ENCODE data around the gene COPG1. TPM values are rescaled to one million over a fixed set of nuclear protein-coding genes. Genes with fewer than 3 reads are reported as not detected.

COPG1 gene
- total RNA-seq, 1 donor from 2014 or later: 83.9 TPM

DNA sequence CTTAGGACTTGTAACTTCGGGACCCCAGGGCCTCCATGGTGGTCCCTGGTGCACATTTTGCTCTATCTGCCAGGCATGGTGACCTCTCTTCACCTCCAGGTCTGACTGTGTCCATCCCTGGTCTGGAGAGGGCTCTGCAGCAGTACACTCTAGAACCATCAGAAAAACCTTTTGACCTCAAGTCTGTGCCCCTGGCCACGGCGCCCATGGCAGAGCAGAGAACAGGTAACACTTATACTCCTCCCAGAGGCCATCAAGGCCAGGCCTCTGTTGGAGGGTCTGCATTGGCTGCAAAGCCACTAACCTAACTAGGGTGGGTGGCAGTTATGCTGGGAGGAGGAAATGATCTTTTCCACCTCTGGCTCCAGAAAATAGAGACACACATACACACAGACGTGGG is 19.0 kb downstream of the COPG1 start:
- DNase-seq (ENCODE audit: missing footprints) (no peak), ATAC-seq (no peak)
- intact Hi-C loops (cut with DNase I): no loop called here

- intact Hi-C loops (cut with DNase I): no loop called here
- ATAC-seq (no peak), DNase-seq (ENCODE audit: missing footprints) (no peak)
Observed at GRCh38 chr3:129271674-129272073, 22.3 kb downstream of the COPG1 start.

- intact Hi-C loops (cut with DNase I): no loop called here
- no peak for ATAC-seq
- DNase-seq (ENCODE audit: missing footprints): no peak
Observed at GRCh38 chr3:129276385-129276784, 27.0 kb downstream of the COPG1 start.

DNA sequence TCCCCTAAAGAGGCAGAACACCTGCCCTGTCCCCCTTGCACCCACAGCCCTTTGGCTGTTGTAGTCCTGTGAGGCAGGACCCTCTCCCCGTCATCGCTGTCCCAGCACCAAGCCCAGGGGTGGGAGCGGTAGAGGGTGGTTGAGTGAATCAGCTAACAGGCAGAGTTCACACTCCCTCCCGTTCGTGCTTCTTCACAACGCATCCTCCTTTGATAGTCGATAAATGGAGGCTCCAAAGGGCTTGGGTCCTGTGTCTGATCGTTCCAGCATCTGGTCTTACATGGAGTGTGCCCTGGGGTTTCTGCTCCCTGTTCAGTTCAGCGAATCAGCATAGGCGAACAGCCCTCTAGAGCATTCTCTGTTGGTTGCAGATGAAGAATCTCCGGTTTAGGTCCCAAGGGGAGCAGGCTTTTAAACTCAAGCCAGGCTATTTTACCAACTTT is 28.4 kb downstream of the COPG1 start:
- ATAC-seq: no peak
- DNase-seq (ENCODE audit: missing footprints): no peak
- intact Hi-C loops (cut with DNase I): loop anchor here (2.0 kb wide), 1 partner anchor 39 kb away; a partner anchor contains a TSS

DNA sequence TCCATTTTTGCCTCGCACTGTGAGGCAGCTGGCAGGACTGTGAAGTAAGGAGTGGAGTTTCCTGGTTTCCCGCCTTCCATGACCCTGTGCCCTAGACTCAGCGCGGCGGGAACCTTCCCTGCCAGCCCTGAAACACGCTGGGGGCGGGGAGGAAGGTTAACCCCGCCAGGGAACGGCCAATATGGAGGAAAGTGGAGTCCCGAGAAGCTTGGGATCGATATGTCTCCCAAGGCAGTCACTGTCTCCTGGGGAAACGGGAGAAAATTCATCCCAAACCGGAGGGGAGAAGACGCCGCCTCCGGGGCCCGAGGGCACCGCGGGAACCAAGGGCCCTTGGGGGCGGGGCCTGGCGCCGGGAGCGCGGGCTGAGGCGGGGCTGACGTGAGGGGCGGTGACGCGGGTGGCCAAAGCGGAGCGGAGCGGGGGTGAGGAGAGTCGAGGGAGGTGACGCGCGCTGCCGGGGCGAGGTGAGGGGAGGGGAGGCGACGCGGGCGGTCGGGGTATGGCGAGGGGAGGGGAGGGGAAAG is 29.1 kb downstream of the COPG1 start, which contains the start of gene HMCES:
Gene HMCES, plus strand, starts transcription at position 432 of the 527 bp plus-strand sequence. CDS start 863 bp downstream, outside the sequence.
- ATAC-seq: peak; percentile 98
- intact Hi-C loops (cut with DNase I): loop anchor here (2.0 kb wide), 1 partner anchor 38 kb away; a partner anchor contains a TSS
- DNase-seq (ENCODE audit: missing footprints): peak; percentile 96

DNA sequence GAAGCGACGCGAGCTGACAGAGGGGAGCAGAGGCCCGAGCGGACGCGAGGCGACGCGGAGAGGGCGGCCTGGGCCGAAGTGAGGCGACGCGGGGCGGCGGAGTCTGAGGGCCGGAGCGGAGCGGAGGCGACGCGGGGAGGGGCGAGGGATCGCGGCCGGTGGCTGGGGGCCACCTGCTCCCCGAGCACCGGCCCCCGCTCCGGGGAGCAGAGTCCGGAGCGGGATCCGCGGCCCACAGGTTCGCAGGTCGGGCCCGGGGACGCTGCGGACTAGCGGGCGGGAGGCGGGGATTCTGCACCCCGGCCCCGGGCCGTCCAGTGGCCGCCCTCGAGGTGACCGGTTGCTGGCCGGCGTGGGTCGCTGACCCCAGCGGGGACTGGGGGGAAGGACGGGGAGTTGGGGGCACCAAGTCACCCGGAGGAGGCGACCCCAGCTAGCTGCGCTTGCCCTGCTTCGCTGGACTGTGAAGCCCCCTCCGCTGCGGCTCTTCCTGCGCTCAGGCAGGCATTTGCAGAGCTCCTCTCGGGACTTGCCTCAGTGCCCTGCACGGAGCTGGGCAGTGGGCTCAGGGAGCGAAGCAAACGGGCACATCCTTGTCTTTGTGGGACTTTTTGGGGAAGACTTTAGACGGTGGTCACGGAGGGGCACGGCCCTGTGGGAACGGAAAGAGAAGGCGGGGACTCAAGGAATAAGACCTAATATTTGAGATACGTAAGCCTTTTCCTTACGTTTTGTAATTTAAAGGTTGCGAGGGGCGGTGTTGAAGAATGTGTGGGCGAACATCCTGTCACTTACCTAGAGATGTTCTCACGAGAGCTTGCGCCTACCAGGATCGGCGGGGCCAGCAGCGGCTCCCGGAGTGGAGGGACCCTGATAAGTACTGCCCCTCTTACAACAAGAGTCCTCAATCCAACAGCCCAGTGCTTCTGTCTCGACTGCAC is 29.8 kb downstream of the COPG1 start:
- peak; percentile 50 for ATAC-seq
- DNase-seq (ENCODE audit: missing footprints): peak; percentile 78
- intact Hi-C loops (cut with DNase I): loop anchor here (2.0 kb wide), 1 partner anchor 38 kb away; a partner anchor contains a TSS

DNA sequence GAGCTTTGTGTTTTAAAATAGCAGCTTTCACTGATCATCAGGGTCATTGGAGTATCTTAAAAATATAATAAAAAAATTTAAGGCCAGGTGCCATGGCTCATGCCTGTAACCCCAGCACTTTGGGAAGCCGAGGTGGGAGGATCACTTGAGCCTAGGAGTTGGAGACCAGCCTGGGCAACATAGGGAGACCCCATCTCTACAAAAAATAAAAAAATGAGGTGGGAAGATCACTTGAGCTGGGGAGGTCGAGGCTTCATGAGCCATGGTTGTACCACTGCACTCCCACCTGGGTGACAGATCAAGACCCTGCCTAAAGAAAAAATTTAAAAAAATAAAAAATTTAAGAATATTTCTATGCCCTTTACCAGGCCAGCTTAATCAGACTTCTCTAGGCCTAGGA is 30.8 kb downstream of the COPG1 start:
- no peak for ATAC-seq
- intact Hi-C loops (cut with DNase I): no loop called here
- DNase-seq (ENCODE audit: missing footprints): no peak

GRCh38 chr3:129281726-129282125 is 32.3 kb downstream of the COPG1 start:
- no peak for ATAC-seq
- DNase-seq (ENCODE audit: missing footprints): no peak
- intact Hi-C loops (cut with DNase I): no loop called here

GRCh38 chr3:129282727-129283327 is 33.4 kb downstream of the COPG1 start:
- DNase-seq (ENCODE audit: missing footprints): no peak
- ATAC-seq: no peak
- intact Hi-C loops (cut with DNase I): no loop called here

DNA sequence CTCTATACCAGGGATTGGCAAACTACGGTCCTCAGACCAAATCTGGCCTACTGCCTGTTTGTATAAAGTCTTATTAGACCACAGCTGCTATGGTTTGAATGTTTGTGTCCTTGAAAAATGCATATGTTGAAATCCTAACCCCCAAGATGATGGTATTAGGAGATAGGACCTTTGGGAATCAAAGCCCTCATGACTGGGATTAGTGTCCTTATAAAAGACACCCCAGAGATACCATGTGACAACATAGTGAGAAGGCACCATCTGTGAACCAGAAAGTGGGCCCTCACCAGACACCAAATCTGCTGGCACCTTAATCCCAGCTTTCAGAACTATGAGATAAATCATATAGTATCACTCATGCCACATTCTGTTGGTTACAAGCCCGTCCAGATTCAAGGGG is 36.7 kb downstream of the COPG1 start:
- DNase-seq (ENCODE audit: missing footprints) (no peak), ATAC-seq (no peak)

DNA sequence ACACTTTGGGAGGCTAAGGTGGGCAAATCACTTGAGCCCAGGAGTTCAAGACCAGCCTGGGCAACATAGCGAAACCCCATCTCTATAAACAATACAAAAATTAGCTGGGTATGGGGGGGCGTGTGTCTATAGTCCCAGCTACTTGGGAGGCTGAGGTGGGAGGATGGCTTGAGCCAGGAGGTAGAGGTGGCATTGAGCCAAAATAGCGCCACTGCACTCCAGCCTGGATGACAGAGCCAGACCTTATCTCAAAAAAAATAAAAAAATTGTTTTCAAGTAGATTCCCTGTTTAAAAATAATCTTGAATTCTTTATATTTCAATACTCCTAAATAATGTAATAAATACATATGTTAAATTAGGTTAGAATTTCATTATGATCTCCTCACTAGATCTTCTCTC is 39.0 kb downstream of the COPG1 start:
- intact Hi-C loops (cut with DNase I): no loop called here
- ATAC-seq (no peak), DNase-seq (ENCODE audit: missing footprints) (no peak)

More for the DNA sequence above, 36.7 kb downstream of the COPG1 start:
- intact Hi-C loops (cut with DNase I): no loop called here

GRCh38 chr3:129289201-129289921 is 40.0 kb downstream of the COPG1 start:
- DNase-seq (ENCODE audit: missing footprints) (no peak), ATAC-seq (no peak)
- intact Hi-C loops (cut with DNase I): no loop called here

DNA sequence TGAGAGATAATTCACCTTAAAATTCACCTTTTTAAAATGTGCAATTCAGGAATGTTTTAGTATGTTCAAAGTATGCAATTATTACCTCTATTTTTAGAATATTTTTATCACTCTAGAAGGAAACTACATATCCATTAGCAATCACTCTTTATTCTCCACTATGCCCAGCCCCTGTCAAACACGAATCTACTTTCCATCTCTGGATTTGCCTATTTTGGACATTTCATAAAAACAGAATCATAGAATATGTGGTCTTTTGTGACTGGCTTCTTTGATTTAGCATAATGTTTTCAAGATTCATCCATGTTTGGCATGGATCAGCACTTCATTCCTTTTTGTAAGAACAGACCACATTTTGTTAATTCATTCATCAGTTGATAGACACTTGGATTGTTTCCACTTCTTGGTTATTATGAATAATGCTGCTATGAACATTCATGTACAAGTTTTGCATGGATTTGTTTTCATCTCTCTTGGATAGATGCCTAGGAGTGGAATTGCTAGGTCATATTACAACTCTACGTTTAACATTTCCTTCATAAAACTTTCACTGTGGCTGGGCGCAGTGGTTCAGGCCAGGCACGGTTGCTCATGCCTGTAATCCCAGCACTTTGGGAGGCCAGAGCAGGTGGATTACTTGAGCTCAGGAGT is 42.0 kb downstream of the COPG1 start:
- DNase-seq (ENCODE audit: missing footprints) (no peak), ATAC-seq (no peak)
- intact Hi-C loops (cut with DNase I): no loop called here

- intact Hi-C loops (cut with DNase I): no loop called here
- DNase-seq (ENCODE audit: missing footprints) (no peak), ATAC-seq (no peak)
Observed at GRCh38 chr3:129295286-129295685, 45.9 kb downstream of the COPG1 start.

DNA sequence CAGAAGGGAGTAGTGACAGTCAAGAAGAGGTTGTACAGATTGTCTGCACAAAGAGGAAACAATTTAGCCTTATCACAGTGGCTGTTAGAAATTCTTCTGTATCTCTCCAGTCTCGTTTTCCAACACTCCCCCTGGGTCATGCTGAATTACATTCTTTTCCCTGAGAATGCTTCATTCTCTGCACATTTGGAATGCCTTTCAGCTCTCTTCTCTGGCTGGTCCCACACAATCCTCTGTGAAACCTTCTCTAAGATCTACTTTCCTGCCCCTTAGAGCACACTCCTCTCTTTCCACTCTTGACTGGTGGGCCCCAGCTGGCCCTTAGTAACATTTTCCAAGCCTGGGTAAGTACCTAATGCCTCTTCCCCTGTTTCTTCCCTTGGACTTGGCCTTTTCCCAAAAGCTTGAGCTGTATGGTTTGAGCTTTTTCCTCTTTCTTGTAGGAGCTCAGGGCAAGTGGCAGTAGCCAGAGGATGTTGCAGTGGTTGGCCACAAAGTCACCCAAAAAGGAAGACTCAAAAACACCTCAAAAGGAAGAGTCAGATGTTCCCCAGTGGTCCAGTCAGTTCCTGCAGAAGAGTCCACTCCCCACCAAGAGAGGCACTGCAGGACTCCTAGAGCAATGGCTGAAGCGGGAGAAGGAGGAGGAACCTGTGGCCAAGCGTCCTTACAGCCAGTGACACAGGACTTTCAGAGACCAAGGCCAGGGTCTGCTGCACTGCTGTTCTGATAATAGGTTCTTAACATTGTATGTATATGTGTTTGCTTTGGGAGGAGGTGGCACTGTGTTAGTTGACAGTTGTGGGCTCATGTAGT is 54.9 kb downstream of the COPG1 start:
- intact Hi-C loops (cut with DNase I): no loop called here
- ATAC-seq: no peak
- DNase-seq (ENCODE audit: missing footprints): no peak

DNA sequence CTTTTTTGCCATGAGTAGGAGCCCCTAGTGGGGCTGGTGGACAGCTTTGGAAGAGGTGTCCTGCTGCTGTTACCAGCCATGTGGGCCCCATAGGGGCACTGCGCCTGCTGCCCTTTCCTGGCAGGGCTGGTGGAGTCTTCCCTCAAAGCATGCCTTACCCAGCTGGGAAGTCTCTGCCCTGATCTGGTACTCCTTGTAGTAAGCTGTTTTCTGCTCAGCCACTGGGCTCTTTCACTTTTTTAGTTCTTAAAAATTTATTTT is 55.5 kb downstream of the COPG1 start:
- ATAC-seq: no peak
- intact Hi-C loops (cut with DNase I): no loop called here

DNA sequence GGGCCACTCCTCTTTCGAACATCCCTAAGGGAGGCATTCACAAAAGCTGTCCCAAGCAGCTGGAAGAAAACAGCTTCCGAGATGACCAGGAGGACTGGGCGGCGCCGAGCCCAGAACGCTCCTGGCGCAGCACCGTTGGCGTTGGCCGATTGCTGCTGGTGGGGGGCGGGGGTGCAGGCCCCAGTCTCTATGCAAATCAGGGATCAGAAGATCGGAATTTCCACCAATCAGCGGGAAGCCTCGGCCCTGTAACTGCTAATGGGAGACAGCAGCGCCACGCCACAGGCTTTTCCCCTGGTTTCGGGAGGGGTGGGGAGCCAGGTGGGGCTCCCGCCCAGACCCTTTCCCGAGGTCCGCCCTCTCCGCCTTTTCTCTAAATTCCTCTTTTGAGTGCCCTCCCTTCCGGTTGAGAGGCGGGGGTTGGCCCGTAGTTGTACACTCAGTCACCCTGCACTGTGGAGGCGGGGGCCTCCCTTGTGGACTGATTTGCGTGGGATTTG is 56.2 kb downstream of the COPG1 start:
- peak; percentile 89 for ATAC-seq
- intact Hi-C loops (cut with DNase I): no loop called here
- DNase-seq (ENCODE audit: missing footprints): peak; percentile 89

More for the DNA sequence above, 55.5 kb downstream of the COPG1 start:
- DNase-seq (ENCODE audit: missing footprints): no peak

GRCh38 chr3:129308636-129309035 is 59.2 kb downstream of the COPG1 start:
- DNase-seq (ENCODE audit: missing footprints) (no peak), ATAC-seq (no peak)
- intact Hi-C loops (cut with DNase I): no loop called here
